Activated CD8-positive, alpha-beta memory T cell treated with anti-CD3 and anti-CD28 coated beads, Interleukin-2, amount 50 U/mL, for 1 hour (primary cell): ENCODE data around the gene NFATC4.

Experiments
- DNase-seq: peaks from one replicate; pipeline ENCODE4 v3.0.0-alpha.2; 2020; ENCODE audit errors: extremely low read depth

Gene NFATC4

DNA sequence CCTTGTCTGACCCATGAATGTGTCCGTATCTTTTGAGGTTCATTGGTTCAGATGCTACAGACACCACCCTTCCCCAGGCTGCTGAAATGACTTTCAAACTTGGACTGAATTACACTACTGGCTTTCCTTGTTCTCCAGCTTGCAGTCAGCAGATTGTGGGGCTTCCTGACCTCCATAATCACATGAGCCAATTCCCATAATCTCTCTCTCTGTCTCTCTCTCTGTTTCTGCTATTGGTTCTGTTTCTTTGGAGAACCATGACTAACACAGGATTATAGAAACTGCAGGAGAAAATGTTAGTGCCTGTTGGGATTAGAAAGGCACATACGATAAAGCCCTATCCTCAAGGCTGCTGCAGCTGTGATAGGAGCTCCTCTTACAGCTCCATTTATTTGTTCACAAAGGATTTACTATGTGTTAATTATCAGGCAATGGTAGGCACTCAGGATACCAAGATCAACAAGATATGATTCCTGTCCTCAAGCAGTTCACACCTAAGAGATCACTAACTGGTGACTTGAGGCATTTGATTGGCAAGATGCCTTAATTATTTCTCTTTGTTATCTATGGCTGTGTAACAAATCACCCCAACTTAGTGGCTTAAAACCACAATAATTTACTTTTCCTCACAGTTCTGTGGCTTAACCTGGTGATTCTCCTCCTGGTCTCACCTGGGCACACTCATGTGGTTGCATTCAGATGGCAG, 20.6 kb downstream of the NFATC4 start:
- DNase-seq, result no peak

DNA sequence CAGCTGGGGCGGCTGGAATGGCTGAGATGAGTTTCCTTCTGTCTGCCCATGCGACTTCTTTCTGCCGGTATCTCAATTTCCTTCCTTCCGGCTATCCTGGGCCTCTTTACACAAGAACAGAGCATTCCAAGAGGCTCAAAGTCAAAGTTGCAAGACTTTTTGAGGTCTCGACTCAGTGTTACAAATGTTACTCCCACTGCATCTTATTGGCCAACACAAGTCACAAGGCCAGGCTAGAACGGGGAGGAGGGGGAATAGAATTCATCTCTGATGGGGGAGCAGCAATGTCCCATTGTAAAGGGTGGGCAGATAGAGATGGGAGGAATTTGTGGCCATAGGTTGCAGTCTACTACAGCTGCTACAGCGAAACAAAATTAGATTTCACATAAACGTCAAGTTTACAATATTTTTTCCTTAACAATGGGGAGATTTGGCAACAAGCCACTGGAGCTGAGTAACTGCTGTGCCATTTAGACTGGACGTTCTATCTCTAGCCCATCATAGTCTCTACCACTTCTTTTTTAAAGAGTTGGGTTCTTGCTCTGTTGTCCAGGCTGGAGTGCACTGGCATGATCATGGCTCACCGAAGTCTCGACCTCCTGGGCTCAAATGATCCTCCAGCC, 21.4 kb downstream of the NFATC4 start:
- no peak for DNase-seq

DNA sequence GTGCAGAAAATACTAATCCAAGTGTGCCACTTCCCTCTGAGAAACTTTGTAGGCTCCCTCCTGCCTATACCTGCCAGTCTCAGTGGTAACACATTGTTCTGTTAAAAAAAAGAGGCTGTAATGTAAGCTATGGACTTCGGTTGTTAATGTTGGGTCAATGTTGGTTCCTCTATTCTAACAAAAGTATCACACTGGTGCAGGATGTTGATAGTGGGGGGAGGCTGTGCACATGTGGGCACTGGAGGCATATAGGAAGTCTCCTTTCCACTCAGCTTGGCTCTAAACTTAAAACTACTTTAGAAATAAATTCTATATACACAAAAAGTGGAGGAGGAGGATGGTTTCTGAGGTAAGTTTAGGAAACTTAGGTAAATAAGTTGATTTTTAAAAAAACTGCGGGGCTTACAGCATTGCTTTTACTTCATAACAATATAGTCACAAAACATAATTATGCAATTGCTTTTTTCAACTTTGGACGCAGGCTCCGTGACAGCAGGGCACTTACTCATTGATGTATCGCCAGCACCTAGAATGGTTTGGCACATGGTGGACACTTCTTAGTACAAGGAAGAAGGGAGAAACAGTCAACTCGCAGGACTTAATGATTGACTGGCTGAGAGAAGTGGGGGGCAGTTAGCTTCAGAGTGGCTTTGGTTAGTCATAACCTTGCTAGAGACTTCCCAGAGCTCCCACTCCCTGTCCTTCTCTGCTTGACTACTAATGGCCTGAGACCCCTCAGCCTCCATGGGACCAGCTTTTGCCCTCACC, 22.9 kb downstream of the NFATC4 start:
- DNase-seq, result no peak

DNA sequence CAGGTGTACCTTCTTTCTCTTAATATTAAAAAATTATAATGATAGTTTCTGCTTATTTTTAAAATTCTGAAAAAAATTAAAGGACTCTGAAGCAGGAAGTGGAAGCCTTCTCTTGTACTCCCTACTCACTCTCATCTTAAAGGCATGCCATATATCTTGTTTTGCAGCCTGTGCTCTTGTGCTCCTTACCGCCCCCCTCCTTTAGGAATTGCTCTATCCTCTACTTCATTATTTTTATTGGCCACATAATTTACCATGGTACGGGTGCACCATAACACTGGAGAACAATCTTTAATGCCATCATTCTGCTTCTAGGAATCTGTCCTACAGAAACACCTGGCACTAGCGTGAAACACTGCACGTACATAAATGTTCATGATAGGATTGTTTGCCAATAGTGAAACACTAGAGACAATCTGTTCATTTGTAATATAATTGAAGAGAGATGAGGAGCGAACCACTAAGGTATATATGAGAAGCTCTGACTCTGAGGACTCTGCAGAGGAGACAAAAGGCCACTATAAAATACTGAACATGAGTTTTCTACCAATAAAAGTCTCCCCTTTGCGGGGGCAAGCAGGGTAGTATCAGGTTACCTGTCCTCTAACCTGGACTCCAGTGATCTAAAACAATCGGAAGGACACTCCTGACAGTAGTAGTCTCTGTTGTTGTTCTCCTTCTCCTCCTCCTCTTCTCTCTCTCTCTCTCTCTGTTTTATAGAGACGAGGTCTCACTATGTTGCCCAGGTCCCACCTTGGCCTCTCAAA, 24.5 kb downstream of the NFATC4 start:
- DNase-seq, result no peak

DNA sequence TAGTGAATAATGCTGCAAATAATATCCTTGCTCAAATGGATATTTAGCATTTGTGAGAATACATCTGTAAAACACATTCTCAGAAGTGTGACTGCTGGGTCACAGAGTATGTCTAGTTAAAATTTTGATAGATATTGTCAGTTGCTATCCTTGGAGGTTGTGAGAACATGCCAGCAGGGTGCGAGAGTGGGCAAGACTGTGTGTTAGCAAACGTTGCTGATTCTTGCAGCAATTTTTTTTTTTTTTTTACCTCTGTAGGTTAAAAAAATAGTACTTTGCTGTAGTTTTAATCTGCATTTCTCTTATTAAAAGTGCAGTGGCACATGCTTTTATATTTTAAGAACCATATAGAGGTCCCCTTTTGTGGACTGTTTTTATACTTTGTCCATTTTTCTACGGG, 26.3 kb downstream of the NFATC4 start:
- DNase-seq, result no peak

DNA sequence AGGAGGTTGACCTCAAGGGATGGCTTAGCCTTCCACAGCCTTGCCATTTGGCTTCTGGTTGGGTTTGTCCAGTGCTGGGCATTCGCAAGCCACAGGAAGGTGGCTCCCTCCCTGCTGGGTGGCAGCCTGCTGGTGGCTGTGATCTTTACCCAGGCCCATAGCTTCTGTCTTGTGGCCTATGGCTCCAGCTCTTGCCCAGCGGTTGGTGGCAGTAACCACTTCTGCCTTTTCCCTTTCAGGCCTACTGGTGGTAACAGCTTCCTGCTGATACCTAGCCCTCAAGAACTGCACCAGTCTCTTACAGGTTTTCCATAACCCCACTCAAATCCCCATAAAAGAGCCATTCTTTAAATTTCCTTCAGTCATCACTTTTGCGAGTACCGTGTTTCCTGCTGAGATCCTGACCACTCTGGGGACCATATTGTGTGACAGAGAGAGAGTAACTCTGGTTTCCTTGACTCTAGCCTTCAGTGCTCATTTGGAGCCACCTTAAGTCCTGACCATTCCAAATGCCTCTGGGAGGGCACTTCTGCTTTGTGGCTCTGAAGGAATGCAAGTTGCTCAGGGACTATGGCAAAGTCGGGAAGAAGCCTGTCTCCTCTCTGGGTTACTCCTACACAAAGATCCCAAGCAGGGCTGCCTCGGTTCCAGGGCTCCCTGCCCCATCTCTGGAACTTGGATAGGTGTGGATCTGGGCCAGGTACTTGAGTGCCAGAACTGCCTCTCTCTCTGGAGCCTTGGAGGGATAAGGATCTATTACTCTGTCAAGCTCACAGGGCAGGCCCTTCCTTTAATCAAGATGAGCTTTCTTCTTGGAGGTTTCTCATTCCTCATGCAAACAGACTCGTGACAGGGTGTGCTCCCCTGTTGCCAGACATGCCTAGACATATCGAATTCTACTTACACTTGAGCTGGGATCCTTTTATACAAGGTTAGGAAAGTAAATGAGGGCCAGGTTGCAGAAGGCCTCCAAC, 27.9 kb downstream of the NFATC4 start:
- DNase-seq, result no peak

DNA sequence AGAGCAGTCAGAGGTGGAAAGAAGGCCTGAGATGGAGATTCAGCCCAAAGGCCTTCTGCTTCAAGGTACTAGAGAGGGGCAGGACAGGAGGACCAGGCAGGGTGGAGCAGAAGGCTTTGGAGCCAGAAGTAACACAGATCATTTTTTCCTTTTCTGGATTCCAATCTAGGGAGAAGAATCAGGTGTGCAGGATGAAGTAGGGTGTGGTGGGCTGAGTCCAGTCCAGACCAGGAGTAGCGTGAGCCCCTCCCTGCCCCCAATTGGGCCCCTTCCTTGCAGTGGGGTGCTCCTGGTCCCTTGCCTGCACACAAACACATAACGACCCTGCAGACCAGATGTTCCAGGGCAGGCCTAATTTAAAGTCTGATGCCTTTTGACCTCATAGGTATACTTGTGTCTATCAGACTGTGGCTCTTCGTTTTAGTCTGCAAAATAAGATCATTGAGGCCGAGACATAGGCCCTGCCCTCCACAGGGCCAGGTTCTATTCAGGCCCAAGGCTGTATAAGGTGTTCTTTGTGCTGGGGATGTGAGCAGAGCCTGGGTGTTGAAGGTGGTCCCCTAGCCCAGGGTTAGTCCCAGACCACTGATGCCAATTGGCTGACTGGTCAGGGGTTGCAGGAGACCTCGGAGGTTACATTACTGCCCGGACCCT, 29.8 kb downstream of the NFATC4 start:
- DNase-seq, result no peak

DNA sequence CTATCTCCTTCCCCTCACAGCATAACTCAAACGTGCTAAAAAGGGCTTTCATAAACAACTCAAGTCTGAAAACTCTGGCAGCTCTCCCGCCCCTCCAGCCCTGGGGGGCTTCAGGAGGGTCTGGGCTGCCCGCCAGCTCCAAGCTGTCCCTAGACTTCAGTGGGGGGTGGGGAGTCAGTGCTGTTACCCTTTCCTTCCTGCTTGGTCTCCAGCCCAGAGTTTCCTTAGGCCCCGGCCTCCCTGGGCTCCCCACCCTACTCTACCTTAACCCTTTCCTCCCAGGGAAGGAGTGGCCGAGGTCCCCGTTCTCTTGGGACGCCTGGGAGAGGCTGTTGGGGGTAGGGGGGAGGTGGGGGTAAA, 30.3 kb downstream of the NFATC4 start:
- DNase-seq, result no peak

DNA sequence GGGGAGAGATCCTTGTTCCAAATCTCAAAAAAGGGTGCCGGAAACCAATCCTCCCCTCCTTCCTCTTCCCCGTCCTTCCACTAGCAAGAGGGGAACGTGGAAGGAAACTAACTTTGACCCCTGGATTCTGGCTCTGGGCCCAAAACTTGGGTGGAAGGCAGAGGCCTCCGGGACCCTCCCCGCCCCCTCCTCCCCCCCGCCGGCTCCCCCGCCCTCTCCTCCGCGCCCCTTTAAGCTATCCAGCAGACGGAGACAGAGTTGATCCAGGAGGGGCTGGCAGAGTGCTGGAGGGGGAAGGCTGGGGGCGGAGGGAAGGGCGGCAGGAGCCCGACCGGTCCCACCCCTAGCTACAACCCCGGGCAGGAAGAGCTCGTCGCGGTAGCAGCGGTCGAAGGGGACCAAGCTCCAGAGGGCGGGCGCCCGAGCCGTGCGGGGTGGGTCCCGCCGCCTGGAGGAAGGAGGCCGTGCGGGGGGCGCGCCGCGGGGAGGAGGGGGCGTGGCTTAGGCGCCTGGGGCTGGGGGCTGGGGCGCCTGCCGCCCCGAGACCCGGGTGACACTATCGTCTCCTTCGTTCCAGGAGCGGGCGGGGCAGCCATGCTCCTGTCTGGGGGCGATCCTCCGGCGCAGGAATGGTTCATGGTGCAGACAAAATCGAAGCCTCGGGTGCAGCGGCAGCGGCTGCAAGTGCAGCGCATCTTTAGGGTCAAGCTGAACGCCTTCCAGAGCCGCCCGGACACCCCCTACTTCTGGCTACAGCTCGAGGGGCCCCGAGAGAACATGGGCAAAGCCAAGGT, 30.9 kb downstream of the NFATC4 start, which contains the start of gene NYNRIN:
TSS of gene NYNRIN (plus strand) at position 351 of the 794 bp plus-strand sequence. CDS start at position 595, 244 bp downstream.
- DNase-seq, result no peak

DNA sequence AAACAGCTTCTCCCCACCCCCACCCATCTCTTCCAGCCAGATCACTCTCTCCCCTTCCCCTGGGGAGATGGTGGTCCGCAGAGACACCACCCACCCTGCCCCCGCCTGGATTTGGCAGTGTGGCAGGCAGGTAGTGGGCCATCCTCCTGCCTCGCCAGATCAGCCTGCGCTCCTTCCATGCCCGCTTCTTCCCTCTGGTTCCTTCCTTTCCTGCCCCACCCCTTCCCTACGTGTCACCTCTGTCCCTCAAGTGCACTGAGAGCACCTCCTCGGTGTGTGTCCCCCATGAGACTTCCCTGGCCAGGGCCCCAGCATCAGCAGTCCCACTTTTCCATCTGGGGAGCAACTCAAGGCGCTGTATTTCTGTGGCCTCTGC, 31.5 kb downstream of the NFATC4 start:
- no peak for DNase-seq

DNA sequence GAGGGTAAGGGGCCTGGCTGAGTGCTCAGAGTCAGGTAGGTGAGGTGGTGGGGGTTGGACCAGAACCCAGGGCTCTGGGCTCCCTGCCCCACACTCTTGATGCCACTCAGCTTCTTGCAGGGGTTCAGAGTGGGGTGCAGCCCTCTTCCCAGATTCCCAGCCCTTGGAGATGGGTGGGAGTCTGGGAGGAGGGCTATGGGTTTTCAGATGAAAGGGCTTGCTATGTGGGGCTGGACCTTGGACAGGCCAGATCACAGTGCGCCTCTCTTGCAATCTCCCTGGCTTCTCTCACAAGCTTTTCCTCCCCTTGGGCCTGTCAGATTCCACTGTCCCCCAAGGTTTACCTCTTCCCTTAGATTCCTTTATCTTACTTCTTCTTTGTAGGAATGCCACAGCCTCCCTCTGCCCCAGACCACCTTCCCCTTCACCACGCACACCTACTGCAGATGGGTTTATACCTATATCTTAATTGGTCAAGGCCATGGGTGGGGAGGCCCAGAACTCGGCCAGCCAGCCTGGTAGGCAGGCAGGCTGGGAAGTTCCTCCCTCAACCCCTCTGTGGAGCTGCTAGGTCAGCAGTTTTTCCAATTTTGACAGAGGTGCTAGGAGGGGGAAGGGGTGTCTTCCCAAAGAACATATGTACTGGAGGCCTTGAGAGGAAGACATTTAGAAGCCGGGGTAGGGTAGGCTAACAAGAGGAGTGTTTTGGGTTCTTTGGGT, 32.2 kb downstream of the NFATC4 start:
- DNase-seq, result no peak

DNA sequence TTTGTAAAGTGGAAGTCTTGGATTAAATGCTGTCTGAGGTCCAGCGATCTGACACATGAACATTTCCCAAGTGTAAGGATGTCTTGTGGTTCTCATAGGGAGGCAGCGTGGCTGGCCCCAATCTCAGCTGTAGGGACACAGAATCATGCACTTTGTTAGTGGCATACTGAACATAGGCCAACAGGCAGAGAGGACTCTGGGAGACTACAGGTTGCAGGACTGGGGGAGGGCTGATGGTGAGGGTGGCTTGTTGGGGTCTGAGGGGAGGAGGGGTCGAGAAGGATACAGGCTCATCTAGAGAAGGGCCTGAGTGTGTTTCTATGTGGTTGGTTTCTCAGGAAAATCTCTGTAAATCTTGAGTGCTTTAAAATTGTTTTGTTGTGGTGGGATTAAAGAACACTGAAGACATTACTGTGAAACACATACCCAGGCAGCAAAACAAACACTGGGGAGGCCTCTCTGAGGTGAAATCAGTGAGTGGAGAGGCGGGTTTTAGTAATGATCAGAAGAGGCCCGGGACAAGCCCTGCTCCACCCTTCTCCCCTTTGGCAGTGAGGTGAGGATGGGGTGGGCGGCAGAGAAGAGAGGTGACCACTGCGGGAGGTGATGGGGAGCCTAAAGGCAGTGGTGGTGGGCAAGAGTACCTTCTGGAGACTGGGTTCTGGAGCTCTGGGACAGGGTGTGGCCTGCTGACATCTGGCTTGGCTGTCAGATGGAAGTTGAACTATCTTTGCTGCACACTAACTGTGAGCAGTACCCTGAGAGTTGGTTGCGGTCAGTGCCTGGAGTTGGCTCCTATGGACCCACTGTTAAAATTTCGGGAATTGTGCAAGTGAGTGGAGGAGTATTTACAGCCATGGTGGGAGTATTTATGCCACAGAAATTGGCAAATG, 34.1 kb downstream of the NFATC4 start:
- DNase-seq, result no peak

DNA sequence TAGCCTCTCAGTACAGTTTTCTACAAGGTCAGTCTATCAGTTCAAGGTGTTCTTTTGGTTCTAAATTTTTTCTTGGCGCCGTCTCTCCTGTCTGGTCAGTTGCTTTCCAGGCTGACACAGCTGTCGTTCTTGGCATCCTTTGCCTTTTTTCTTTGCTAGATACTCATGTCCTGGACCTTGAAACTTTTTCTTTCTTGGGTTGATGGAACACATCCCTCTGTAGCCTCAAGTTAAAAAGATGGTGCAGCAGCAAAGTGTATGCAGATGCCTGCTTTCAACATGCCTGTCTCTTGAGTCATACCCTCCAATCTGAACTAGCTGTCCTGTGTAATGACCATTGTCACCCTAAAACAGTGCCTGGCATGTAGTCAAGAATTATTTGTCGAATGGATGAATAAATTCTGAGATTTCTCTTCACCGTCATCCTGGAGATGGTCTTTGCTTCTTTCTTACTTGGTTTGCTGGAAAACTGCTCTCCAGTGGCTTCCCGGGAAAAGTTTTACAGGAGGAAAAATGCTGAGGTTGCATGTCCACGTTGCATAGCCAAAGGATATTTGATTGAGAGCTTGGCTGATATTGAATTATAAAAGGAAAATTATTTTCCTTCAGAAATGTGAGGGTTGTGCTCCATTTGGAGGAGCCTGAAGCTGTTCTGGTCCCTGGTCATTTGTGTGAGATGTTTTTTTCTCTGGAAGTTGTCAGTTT, 35.5 kb downstream of the NFATC4 start:
- DNase-seq, result no peak

DNA sequence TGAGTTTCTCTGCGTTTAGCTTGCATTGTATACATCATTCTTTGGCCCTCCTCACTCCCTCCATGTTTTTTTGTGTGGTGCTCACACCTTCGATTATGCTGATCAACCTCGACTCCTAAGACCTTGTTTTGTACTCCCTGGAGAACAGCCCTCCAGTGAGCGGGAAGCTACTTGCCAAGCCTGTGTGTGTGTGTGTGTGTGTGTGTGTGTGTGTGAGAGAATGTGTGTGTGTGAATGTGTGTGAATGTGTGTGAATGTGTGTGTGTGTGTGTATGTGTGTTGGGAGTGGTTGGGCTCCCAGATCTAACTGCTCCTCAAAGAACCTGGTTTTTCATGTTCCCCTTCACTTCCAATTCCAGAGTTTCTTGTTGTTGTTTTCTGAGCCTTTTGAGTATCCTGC, 36.8 kb downstream of the NFATC4 start:
- no peak for DNase-seq

DNA sequence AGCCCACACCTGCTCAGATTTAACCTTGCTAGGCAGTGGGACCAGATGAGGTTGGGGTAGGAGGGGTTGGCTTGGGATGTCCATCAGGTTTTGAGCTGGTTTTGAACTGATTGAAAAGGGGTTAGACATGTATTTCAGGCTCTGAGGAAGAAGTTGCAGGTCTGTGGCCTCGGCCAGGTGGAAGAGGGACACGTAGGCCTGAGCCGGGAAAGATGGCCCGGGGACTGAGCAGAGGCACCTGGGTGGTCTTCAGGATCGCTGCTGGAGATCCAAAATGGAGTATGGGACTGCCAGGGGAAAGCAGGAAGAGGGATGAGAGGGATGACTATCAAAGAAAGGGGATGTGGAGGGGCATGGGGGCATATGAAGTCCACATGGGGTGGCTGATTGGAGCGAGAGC, 38.4 kb downstream of the NFATC4 start:
- no peak for DNase-seq

DNA sequence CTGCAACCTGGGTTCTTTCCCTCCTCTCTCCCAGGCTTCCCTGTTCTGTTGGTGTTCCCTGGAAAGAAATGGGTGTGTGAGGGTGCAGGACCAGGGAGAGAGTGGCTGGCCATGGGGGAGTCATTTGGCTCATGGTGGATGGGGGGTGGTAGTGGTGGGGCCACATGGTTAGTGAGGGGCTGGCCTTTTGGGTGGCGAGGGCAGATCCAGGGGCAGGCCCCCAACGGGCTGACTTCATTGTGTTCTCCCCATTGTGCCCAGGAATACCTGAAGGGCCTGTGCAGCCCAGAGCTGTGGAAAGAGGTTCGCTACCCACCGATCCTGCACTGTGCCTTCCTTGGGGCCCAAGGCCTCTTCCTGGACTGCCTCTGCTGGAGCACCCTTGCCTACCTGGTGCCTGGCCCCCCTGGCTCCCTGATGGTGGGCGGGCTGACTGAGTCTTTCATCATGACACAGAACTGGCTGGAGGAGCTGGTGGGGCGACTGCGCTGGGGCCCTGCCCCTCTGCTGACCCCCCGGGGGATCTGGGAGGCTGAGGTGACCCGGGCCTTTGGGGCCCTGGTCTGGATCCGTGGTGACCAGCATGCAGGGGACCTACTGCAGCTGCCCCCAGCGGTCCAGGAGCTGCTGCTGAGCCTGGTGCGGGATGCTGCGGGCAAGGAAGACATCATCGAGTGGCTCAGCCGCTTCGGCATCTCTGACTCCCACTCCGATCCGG, 39.8 kb downstream of the NFATC4 start:
- DNase-seq, result no peak

DNA sequence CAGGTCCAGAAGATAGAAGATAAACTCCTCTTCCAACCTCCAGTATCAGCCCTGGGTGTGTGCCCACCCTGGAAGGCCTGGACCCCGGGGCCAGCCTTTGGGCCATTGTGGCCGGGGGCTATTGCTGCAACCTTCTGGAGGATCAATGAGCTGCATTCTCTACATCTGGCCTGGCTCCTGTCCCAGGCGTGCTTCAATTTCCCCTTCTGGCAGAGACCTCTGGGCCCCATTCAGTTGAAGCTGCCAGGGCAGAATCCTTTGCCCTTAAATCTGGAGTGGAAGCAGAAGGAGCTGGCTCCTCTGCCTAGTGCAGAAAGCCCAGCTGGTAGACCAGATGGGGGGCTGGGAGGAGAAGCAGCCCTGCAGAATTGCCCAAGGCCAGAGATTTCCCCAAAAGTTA, 40.8 kb downstream of the NFATC4 start:
- no peak for DNase-seq
